Activated T-cell treated with anti-CD3 and anti-CD28 coated beads for 48 hours (primary cell): Measurements from ENCODE around the gene MEX3C.

ENCODE experiments used
- DNase-seq: peaks from one replicate; pipeline ENCODE4 v3.0.0-alpha.2; 2020; ENCODE audit warnings: low read depth

Gene MEX3C

DNA sequence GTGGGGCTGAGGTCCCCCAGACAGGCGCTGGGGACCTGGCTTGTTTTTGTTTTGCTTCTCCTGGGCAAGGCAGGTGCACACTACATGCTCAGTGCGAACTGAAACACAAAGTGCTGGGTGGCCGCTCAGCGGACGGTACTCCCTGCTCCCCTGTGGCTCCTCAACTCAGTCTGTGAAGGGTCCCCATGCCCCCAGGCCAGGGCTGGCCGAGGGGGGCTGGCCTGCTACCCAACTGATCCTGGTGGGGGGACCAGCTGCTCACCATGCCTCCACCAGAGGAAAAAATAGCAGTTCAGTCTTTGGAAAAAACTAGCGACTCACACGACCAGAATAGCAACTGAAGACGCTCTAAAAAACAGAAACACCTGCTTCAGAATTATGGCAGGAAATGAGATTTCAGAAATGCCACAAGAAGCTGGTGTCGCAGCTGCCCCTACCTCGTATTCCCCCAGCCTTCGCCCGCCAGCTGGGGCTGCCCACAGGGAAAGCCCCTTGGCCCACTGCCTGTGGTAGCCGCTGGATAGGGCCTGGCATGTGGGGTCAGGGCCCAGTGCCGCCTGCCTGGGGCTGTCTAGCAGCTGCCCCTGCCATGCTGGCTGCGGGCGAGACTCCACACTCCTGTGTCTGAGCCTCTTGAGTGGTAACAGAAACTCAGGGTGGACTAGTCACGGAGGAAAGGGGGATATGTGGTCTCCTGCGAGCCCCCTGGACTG is 43.7 kb downstream of the MEX3C start:
- peak; percentile 52 for DNase-seq

DNA sequence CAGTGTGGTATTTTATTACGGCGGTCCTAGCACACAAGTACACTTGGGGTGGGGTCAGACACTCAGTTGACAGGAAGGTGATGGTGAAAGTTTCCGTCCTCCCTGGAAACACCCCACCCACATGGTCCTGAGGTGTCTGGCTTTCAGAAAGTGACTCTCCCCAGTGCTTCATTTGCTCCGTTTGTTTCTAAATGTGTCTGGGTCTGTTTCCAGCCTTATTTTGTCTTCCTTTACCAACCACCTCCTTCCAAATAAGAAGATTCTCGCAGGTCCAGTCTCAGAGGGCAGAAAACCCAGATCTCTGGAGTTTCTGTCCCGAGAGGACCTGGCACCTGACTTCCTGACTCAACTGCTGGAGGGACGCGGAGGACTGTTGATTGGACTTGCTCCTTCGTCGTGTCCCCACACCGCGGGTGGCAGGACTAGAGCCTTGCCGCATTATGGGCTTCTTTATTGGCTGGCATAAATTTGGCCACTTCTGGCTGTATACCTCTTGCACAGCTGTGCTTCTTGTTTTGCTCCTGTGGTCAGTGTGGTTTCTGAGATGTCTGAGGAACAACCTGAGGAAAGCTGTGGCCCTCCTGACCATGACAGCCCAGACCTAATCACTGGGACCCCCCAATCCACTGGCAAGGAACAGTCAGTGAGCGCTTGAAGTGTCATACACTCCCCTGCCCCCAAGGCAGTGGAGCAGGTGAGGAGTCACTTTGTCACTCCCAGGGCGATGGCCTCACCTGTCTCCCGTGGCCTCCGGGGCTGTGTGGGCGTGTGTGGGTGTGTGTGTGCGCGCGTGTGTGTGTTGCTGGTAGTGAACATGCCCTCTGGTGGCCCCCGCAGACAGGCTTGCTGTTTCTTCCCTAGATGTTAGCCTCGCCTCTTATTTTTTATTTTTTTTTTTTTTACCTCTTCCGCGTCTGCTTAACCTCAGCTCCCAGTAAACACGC is 45.6 kb downstream of the MEX3C start:
- DNase-seq, result peak; percentile 61

DNA sequence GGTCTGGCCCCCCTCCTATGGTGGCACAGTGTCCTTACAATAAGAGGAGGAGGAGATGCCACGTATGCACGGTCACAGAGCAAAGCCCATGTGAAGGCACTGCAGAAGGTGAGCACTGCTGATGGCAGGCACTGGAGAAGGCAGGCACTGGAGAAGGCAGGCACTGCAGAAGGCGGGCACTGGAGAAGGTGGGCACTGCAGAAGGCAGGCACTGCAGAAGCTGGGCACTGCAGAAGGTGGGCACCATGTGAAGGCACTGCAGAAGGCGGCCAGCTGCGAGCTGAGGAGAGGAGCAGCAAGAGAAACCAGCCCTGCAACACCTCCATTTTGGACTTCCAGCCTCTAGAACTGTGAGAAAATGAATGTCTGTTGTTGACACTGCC is 46.3 kb downstream of the MEX3C start:
- DNase-seq, result no peak

DNA sequence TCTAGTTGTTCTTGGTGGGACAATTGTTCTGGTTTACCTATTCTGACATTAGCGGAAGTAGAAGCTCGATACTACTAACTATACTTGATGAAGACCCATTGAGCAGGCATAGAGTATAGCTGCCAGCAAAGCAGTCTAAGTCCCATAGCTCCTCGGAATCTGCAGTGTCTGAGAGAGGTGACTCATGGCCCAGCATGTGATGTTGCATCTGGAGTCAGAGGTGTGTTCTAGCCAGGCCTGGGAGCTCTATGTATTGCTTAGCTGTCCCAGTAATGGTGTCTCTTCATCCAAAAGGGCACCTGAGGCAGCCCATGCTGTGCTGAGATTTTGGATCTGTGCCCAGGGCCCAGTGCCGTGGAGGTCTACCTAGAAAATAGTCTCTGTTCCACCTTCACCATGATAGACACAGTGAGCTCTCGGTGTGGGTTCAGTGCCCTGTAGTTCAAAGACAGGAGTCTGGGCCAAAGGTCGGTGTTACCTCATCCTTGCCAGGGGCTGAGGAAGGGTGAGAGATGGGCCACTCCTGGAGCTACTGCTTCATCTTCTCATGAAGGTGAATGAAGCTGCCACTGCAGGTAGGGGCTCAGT is 47.3 kb downstream of the MEX3C start:
- DNase-seq, result no peak

DNA sequence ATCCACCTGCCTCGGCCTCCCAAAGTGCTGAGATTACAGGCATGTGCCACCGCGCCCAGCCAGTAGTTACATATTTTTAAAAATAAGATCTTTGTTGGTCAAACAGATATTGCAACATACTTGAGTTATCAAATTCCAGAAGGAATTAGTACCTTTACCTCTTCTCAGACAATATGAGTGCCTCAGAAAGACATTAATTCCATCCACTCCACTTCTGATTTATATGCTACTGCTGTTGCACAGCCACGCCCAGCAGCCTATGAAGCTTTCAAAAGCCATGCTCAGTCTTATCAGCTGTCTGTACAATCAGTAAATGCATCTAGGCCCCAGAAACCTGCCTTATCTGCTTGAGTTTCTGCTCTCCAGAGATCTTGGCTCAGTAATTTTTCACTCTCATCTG is 47.8 kb downstream of the MEX3C start:
- no peak for DNase-seq

DNA sequence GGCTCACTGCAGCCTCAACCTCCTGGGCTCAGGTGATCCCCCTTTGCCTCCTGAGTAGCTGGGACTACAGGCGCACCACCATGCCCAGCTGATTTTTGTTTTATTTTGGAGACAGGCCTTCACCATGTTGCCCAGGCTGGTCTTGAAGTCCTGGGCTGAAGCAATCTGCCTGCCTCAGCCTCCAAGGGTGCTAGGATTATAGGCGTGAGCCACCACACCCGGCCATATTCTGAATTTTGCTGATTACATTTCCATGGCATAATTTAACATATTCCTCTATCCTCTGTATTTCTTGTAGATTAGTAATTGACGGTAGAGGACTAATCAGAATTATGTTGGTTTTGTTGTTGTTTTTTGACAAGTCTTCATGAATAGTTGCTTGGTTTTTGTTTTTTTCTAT is 50.6 kb downstream of the MEX3C start:
- no peak for DNase-seq

DNA sequence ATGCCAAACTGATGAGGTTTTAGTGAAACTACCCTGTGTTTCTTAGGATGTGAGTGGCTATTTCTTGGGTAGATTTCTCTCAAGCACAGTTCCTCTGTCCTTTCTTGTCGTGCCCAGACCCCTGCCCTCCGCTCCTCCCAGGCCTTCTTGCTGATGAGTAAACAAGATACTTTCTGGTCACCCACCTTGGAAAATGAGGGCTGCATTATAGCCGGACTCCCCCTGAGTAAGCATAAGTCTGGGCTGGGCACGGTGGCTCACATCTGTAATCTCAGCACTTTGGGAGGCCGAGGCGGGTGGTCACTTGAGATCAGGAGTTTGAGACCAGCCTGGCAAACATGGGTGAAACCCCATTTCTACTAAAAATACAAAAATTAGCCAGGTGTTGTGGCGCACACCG is 58.5 kb downstream of the MEX3C start:
- DNase-seq, result no peak

DNA sequence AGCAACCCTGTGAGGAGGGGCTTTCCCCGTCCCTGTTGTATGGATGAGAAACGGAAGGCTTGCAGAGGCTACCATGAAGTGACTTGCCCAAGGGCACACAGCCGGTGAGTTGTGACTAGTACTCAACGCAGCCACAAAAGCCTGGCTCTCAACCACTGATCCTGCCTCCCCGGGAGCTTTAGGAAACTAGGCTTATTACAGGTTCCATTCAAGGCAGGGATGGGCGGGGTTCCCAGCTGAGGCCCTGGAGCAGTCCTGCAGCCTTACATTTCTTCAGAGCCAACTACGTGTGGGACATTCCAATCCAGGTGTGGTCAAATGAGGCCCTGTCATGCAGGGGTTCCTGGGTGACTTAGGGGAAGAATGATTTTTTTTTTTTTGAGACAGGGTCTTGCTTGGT is 59.6 kb downstream of the MEX3C start:
- DNase-seq, result no peak

DNA sequence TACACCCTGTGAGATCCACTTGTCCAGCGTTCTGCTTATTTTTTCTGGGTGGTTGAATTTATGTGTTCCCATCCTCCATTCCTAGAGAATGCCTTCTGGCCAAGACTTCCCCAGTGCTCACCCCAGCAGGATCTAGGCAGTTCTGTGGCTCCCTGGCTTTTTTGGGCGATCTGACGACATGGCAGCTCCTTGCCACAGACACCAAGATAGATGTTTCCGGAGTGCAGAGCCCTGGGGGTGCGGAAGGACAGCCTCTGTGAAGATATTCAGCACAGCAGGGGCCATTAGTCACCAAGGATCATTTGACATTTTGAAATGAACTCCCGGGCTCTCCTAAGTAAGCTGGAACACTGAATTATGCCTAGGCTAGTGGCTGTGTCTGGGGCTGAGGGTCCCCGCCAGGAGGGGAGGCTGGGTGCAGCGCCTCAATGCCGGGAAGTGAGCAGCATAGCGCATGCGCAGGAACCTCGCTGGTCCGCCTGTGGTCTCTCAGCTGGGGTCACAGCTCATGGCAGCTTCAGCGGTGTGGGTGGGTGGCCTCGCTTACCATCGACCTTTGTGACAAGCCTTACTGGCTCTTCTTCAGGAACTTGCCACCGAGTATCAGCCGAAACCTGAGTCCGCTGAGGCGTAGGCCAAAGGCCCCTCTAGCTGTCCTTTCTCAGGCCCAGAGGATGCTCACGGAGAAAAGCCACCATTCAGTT is 60.3 kb downstream of the MEX3C start:
- DNase-seq, result no peak

DNA sequence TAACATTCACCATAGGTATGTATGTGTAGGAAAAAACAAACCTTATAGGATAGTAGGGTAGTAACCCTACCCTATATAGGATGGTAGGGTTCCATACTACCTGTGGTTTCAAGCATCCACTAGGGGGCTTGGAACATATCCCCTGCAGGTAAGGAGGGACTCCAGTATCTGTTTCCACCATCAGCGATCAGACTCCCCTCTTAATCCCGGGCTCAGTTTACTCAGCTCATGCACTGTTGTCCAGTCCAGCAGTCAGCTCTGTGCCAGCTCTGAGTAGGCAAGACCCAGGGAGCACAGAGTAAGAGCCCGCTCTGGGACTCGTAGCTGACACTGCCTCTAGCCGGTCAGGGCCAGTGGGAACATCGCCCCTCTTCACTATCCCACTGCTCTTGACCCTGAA is 61.7 kb downstream of the MEX3C start:
- DNase-seq, result no peak

DNA sequence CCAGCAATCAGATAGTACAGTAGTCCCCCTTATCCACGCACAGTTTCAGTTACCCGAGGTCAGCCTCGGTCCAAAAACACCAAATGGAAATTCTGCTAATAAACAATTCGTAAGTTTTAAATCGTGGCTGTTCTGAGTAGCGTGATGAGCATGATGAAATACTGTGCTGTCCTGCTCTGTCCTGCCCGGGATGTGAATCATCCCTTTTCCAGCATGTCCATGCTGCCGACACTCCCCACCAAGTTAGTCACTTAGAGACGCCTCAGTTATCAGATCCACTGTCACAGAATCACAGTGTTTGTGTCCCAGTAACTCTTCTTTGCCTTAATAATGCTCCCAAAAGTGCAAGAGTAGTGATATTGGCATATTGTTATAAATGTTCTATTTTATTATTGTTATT is 62.1 kb downstream of the MEX3C start:
- no peak for DNase-seq

DNA sequence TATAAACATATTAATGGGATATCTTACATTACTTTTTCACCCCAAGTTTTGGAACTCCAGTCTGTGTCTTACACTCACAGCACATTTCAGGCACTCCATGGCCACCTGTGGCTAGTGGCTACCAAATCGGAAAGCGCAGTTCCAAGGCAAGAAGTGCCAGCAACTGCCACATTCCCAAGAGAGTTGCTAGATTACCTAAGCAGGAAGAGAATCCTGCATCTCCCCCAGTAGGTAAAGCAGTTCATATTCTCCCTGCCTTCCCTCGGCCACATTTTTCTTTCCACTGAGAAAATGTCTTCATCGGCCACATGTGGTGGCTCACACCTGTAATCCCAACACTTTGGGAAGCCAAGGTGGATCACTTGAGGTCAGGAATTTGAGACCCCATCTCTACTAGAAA is 62.8 kb downstream of the MEX3C start:
- DNase-seq, result no peak

DNA sequence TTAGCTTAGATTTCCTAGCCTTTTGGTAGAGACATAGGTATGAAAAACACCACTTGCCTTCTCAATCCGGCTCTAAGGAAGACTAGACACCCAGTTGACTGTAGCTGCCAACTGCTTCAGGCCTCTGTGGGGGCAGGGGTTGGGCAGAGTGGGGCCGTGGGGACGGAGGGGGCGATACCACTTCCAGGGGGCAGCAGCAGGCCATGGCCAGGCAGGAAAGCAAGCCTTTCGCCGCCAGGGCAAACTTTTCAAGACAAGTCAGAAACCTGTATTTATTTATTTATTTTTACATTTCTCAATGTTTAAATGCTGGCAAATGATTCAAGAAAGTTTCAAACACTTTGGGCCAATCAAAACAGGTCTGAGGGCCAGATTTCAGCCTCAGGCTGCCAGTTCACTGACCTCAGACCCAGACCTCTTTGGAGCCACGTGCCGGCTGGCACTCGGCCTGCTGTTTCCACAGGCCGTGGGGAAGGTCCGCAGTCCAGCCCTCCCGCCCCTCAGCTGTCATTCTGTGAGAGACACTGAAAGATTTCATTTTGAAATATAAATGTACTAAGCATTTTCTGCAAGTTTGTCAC is 63.8 kb downstream of the MEX3C start:
- no peak for DNase-seq

DNA sequence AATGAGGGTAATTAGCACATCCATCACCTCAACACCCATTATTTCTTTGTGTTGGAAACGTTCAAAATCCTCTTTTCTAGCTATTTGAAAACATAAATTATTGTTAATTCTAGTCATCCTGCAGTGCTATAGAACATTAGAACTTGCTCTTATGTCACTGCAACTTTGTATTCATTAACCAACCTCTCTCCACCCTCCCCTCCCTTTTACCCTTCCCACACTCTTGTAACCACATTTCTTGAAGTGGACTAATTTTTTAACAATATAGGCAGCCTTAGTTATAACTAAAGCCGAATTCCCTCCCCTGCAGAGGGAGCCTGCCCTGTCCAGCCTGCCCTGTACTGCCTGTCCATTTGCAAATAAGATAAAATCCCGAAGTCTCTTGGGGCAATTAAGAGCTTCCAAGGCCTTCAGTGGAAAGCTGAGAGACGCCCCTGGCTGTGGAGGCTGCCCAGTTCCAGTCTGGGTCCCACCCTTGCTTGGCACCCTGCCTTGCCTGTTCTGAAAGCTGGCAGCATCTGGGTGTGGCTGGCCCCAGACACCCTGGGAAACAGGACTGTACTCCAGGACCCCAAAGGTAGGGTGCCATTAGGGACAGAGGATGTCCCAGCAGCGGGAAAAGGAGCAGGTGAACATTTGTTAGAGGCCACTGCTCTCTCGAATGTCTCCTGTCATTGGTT is 65.1 kb downstream of the MEX3C start:
- no peak for DNase-seq

DNA sequence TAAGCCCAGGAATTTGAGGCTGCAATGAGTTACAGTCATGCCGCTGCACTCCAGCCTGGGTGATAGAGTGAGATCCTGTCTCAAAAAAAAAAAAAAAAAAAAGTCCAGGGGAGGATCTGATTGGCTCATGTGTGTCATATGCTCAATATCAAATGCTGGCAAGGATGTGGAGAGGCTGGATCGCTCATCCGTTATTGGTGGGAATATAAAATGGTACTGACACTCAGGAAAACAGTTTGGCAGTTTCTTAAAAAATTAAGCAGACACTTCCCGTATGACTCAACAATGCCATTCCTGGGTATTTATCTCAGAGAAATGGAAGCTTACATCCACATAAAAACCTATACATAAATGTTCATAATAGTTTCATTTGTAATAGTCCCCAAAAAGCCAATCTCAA is 68.9 kb downstream of the MEX3C start:
- DNase-seq, result no peak

DNA sequence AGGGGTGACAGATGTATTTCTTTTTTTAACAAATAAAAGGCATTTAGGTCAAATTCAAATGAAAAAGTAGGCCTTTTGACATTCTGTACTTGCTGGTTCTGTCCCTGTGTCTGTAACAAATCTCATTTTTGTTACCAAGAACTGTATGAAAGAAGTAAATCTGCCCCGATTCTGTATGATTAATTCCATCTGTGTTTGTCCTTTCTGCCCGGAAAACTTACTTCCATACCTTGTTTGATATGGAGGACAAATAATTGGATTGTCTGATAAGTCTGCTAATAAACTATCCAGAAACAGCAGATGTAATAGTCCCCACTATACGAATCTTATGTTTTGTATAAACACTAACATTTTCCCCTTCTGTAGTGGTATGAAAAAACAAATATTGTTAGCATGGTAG is 69.8 kb downstream of the MEX3C start:
- no peak for DNase-seq

DNA sequence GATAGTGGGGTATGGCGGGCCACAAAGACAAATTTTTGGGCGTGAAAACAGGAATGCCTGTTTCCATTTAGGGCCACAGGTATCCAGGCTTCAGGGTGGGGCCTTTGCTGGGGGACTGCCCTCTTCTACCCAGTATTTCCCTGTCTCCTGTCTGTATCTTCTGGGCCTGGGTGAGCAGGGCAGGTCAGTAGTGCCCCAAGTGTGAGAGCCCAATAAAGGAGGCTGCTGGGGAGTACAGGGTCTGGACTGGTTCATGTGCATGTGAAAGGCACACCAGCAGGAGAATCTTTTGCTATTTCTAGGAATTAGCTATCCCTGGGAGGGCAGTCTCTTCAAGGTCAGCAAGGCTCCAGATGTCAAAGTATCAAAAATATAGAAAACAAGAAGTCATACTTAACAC is 71.5 kb downstream of the MEX3C start:
- no peak for DNase-seq
